Choroid plexus epithelial cell (primary cell): Measurements from ENCODE around the gene COA5.

ENCODE experiments used
- DNase-seq: peaks from one replicate; pipeline ENCODE4 v3.0.0-alpha.2; 2010; ENCODE audit warnings: low read depth
- H3K4me3 ChIP-seq: 2 replicates; pipeline ENCODE4 v1.5.1; 2011; ENCODE audit warnings: low read depth, mild to moderate bottlenecking, control low read depth, low read length, moderate library complexity
- CTCF ChIP-seq: conservative IDR thresholded peaks from 2 replicates; pipeline ENCODE4 v1.5.1; 2011; ENCODE audit warnings: low read depth, mild to moderate bottlenecking, control low read depth, inconsistent platforms, low read length, moderate library complexity

The COA5 gene

GRCh38 chr2:98589489-98589888 is 18.8 kb downstream of the COA5 start:
- no peak for DNase-seq
- H3K4me3 ChIP-seq, result no peak overlapping the region
- TF ChIP-seq CTCF, result no peak

- no peak overlapping the region for H3K4me3 ChIP-seq
- DNase-seq, result no peak
- TF ChIP-seq CTCF, result no peak
Measured at GRCh38 chr2:98588880-98589431, 19.4 kb downstream of the COA5 start.

GRCh38 chr2:98586551-98587140 is 21.7 kb downstream of the COA5 start:
- no peak for TF ChIP-seq CTCF
- no peak overlapping the region for H3K4me3 ChIP-seq
- no peak for DNase-seq

GRCh38 chr2:98585386-98585785 is 22.9 kb downstream of the COA5 start:
- H3K4me3 ChIP-seq, result no peak overlapping the region
- no peak for TF ChIP-seq CTCF
- DNase-seq, result no peak

GRCh38 chr2:98583816-98584618 is 24.3 kb downstream of the COA5 start:
- no peak for DNase-seq
- no peak overlapping the region for H3K4me3 ChIP-seq
- no peak for TF ChIP-seq CTCF

GRCh38 chr2:98583276-98583675 is 25.0 kb downstream of the COA5 start:
- no peak for TF ChIP-seq CTCF

More at GRCh38 chr2:98583276-98583675, 25.0 kb downstream of the COA5 start:
- no peak for DNase-seq
- no peak overlapping the region for H3K4me3 ChIP-seq
